Liver (tissue), 9 donors: ENCODE data around the gene FIG4. TPM values are rescaled to one million over a fixed set of nuclear protein-coding genes. Genes with fewer than 3 reads are reported as not detected.

Experiments used
- DNase-seq: peaks from one replicate; pipeline ENCODE4 v3.0.0-alpha.2; 2017; ENCODE audit warnings: low spot score
- H3K27ac ChIP-seq, 2 donors: one replicate each; pipeline ENCODE4 v1.7.0; 2013; ENCODE audit warnings: inconsistent platforms in 2 of 2, low read length in 2 of 2, control low read depth in 1 of 2, low read depth in 1 of 2, mild to moderate bottlenecking in 1 of 2
- H3K27me3 ChIP-seq, 4 donors: one replicate each; pipeline versions ENCODE4 v1.6.1 to v1.7.0; 2013; ENCODE audit warnings: low read length in 3 of 4, inconsistent platforms in 1 of 4, mild to moderate bottlenecking in 1 of 4, moderate library complexity in 1 of 4; ENCODE audit not compliant: control insufficient read depth in 4 of 4, insufficient read depth in 4 of 4
- H3K36me3 ChIP-seq, 4 donors: one replicate each; pipeline versions ENCODE4 v1.6.1 to v1.7.0; 2013; ENCODE audit warnings: low read length in 3 of 4, mild to moderate bottlenecking in 3 of 4, low read depth in 1 of 4, moderate library complexity in 1 of 4; ENCODE audit not compliant: control insufficient read depth in 4 of 4, insufficient read depth in 3 of 4
- H3K4me1 ChIP-seq, 4 donors: one replicate each; pipeline versions ENCODE4 v1.6.1 to v1.7.0; 2013; ENCODE audit warnings: low read length in 3 of 4, mild to moderate bottlenecking in 3 of 4, moderate library complexity in 1 of 4; ENCODE audit not compliant: control insufficient read depth in 4 of 4, insufficient read depth in 4 of 4
- H3K4me3 ChIP-seq, 3 donors: one replicate each; pipeline versions ENCODE4 v1.6.1 to v1.7.0; 2013; ENCODE audit warnings: low read length in 3 of 3, control low read depth in 1 of 3, low read depth in 1 of 3, mild to moderate bottlenecking in 1 of 3
- H3K9ac ChIP-seq, 2 donors: one replicate each; pipeline ENCODE4 v1.7.0; 2013; ENCODE audit warnings: low read length in 2 of 2, mild to moderate bottlenecking in 2 of 2, moderate library complexity in 2 of 2, control low read depth in 1 of 2, low read depth in 1 of 2
- H3K9me3 ChIP-seq, 4 donors: one replicate each; pipeline versions ENCODE4 v1.6.1 to v1.7.0; 2013; ENCODE audit warnings: low read length in 3 of 4; ENCODE audit not compliant: control insufficient read depth in 4 of 4
- EGR1 ChIP-seq, 2 donors: IDR thresholded peaks; 2 replicates each; pipeline ENCODE4 v1.6.1; 2016 to 2018; ENCODE audit warnings: antibody characterized with exemption in 2 of 2, low read depth in 2 of 2
- FOXA1 ChIP-seq: IDR thresholded peaks from 2 replicates; pipeline ENCODE4 v1.6.1; 2016; ENCODE audit warnings: antibody characterized with exemption
- GABPA ChIP-seq, 2 donors: IDR thresholded peaks in 1 of 2; conservative IDR thresholded peaks in 1 of 2; 2 replicates each; pipeline ENCODE4 v1.6.1; 2016; ENCODE audit warnings: antibody characterized with exemption in 2 of 2, mild to moderate bottlenecking in 1 of 2, moderate library complexity in 1 of 2
- HNF4A ChIP-seq, 2 donors: conservative IDR thresholded peaks; 2 replicates each; pipeline ENCODE4 v1.6.1; 2016; ENCODE audit warnings: antibody characterized with exemption in 2 of 2, mild to moderate bottlenecking in 2 of 2
- HNF4G ChIP-seq: IDR thresholded peaks from 2 replicates; pipeline ENCODE4 v1.6.1; 2016; ENCODE audit warnings: antibody characterized with exemption
- RAD21 ChIP-seq, 2 donors: IDR thresholded peaks; 2 replicates each; pipeline ENCODE4 v1.6.1; 2016; ENCODE audit warnings: antibody characterized with exemption in 2 of 2, mild to moderate bottlenecking in 2 of 2
- SP1 ChIP-seq: IDR thresholded peaks from 2 replicates; pipeline ENCODE4 v1.6.1; 2018; ENCODE audit warnings: antibody characterized with exemption, mild to moderate bottlenecking
- TAF1 ChIP-seq: conservative IDR thresholded peaks from 2 replicates; pipeline ENCODE4 v1.6.1; 2016; ENCODE audit warnings: antibody characterized with exemption, mild to moderate bottlenecking
- YY1 ChIP-seq: IDR thresholded peaks from 2 replicates; pipeline ENCODE4 v1.6.1; 2016; ENCODE audit warnings: antibody characterized with exemption, mild to moderate bottlenecking
- ZBTB33 ChIP-seq: IDR thresholded peaks from 2 replicates; pipeline ENCODE4 v1.6.1; 2016; ENCODE audit warnings: antibody characterized with exemption
- WGBS: extraction: QIAGEN DNeasy Blood & Tissue Kit; methylation state at CpG from one replicate; pipeline ENCODE4 v1.1.7; 2013; 5-methylcytosine and 5-hydroxymethylcytosine counted together
- polyA plus RNA-seq, 2 donors: library from polyadenylated mRNA; stranded (reverse) in 1 of 2; unstranded in 1 of 2; fragments of 200-250 nt in 1 of 2; fragments of >200 nt in 1 of 2; fragmentation: Nextera tagmentation in 1 of 2; extraction: Ambion mirVana in 1 of 2; gene quantifications; one replicate each; pipeline versions ENCODE4 v1.2.1 to v1.2.3, GENCODE V29; 2013 to 2015
- total RNA-seq, 2 donors: library from RNA; depleted of rRNA; stranded (reverse); fragments of >200 nt; gene quantifications; one replicate each; pipeline ENCODE4 v1.2.3, GENCODE V29; 2014
- TF ChIP-seq, protein P1 (sequence below): IDR thresholded peaks from 2 replicates; pipeline ENCODE4 v1.6.1; 2016; ENCODE audit warnings: antibody characterized with exemption
- TF ChIP-seq, protein P2 (sequence below): IDR thresholded peaks from 2 replicates; pipeline ENCODE4 v1.6.1; 2016; ENCODE audit warnings: antibody characterized with exemption, mild to moderate bottlenecking
- donor health status: healthy.
- donor health status: healthy.
- donor health status: healthy.
- donor health status: healthy.
- donor health status: healthy.

The FIG4 gene
- total and polyA plus RNA-seq, 4 donors: 3.4 to 8.7 (median 4.6) TPM

DNA sequence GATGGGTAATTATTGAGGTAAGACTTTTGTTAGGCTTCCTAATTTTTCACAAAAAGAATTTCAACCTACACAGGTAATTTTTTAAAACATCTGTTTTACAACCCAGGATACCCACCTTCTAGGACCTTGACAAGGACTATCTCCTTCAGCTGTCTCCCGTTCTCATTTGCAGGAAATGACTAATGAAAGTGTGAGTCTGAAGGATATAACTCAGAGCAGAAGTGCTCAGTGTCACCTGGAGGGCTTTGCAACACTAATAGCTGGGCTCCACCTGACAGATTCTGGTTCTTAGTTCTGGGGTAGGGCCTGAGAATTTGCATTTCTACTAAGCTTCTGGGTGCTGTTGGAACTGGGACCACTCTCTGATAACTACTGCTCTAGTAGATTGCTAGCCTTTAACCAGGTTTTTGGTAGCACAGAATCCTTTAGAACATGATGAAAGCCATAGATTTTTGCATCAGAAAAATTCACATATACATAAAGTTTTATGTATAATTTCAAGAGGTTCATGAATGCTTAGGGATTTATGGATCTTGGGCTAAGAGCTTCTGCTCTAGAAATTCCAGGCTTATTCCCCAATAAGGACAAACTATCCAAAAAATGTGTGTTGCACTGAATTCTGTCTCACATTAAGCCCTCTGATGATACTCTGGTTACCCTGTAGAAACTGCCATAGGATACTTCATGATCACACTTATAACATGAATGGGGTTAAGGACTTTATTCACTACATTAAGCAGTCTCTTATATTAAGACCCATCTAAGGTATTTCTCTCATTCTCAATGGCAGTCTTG is 30.4 kb upstream of the FIG4 start:
- Histone ChIP-seq H3K27me3 (no peaks in the 10 kb centered on the region), H3K4me3 (no peak overlapping the region), H3K9me3 (no peaks in the 10 kb centered on the region), H3K4me1 (no peaks in the 10 kb centered on the region), H3K36me3 (peaks cover 0 to 2% (median 0%) of the 10 kb centered on the region in 4 donors), H3K9ac (no peak overlapping the region), H3K27ac (no peak overlapping the region)
- WGBS: 68% methylated on average over 1 of the region's 1 CpG
- TF ChIP-seq HNF4G (no peak), ZBTB33 (no peak), FOXA1 (no peak), SP1 (no peak), YY1 (no peak), RAD21 (IDR thresholded peaks at IDR 0.05) (no peak), HNF4A (conservative IDR thresholded peaks at IDR 0.05) (no peak), TAF1 (no peak)
- TF ChIP-seq, protein P1, sequence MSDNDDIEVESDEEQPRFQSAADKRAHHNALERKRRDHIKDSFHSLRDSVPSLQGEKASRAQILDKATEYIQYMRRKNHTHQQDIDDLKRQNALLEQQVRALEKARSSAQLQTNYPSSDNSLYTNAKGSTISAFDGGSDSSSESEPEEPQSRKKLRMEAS: no peak
- TF ChIP-seq, protein P2, sequence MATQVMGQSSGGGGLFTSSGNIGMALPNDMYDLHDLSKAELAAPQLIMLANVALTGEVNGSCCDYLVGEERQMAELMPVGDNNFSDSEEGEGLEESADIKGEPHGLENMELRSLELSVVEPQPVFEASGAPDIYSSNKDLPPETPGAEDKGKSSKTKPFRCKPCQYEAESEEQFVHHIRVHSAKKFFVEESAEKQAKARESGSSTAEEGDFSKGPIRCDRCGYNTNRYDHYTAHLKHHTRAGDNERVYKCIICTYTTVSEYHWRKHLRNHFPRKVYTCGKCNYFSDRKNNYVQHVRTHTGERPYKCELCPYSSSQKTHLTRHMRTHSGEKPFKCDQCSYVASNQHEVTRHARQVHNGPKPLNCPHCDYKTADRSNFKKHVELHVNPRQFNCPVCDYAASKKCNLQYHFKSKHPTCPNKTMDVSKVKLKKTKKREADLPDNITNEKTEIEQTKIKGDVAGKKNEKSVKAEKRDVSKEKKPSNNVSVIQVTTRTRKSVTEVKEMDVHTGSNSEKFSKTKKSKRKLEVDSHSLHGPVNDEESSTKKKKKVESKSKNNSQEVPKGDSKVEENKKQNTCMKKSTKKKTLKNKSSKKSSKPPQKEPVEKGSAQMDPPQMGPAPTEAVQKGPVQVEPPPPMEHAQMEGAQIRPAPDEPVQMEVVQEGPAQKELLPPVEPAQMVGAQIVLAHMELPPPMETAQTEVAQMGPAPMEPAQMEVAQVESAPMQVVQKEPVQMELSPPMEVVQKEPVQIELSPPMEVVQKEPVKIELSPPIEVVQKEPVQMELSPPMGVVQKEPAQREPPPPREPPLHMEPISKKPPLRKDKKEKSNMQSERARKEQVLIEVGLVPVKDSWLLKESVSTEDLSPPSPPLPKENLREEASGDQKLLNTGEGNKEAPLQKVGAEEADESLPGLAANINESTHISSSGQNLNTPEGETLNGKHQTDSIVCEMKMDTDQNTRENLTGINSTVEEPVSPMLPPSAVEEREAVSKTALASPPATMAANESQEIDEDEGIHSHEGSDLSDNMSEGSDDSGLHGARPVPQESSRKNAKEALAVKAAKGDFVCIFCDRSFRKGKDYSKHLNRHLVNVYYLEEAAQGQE: no peak
- no peak for DNase-seq

GRCh38 chr6:109662192-109662591 is 28.9 kb upstream of the FIG4 start:
- H3K4me3 ChIP-seq: no peak overlapping the region
- no peak overlapping the region for H3K27ac ChIP-seq
- WGBS: 93% methylated on average over 2 of the region's 2 CpGs
- TF ChIP-seq, protein P1: no peak
- TF ChIP-seq EGR1 (IDR thresholded peaks at IDR 0.05; ENCODE audit: low read depth in 2 of 2): no peak
- no peak for TF ChIP-seq GABPA (IDR thresholded peaks at IDR 0.05 in 1 of 2, conservative IDR thresholded peaks at IDR 0.05 in 1 of 2)
- no peak for TF ChIP-seq YY1
- no peak overlapping the region for H3K9ac ChIP-seq
- H3K36me3 ChIP-seq: no peaks in the 10 kb centered on the region
- no peaks in the 10 kb centered on the region for H3K9me3 ChIP-seq
- H3K27me3 ChIP-seq: no peaks in the 10 kb centered on the region
- no peaks in the 10 kb centered on the region for H3K4me1 ChIP-seq
- no peak for DNase-seq
